Erythroblast (primary cell): Measurements from ENCODE around the gene IPO11.

Experiments
- GATA1 ChIP-seq: IDR thresholded peaks from 2 replicates; pipeline ENCODE4 v1.6.1; 2011; ENCODE audit warnings: low read depth, mild to moderate bottlenecking, control low read depth, low read length, moderate library complexity
- POLR2A ChIP-seq: IDR thresholded peaks from 2 replicates; pipeline ENCODE4 v1.6.1; 2011; ENCODE audit warnings: mild to moderate bottlenecking, low read length

- TF ChIP-seq POLR2A (no peak), GATA1 (no peak)
Measured at GRCh38 chr5:62538017-62538942, 125.7 kb downstream of the IPO11 start.
